Spleen (tissue), 11 donors: ENCODE data around the gene TJP3. TPM values are rescaled to one million over a fixed set of nuclear protein-coding genes. Genes with fewer than 3 reads are reported as not detected.
A peak's percentile ranks its signal among the peaks of the same experiment; 100 is the strongest.

ENCODE experiments used
- DNase-seq: peaks from one replicate; pipeline ENCODE4 v3.0.0-alpha.2; 2020
- H3K27ac ChIP-seq, 8 donors: fragments of 200-600 bp; sonication (generic) in 7 of 8; 1 replicate in 4 of 8; 2 replicates in 4 of 8; pipeline versions ENCODE4 v1.5.0 to v1.8.0; 2016 to 2021; ENCODE audit warnings: inconsistent platforms in 4 of 8, mild to moderate bottlenecking in 4 of 8, moderate library complexity in 1 of 8
- H3K27me3 ChIP-seq, 7 donors: fragments of 200-600 bp; sonication (generic) in 6 of 7; replicated peaks in 1 of 7; 1 replicate in 4 of 7; 2 replicates in 3 of 7; pipeline versions ENCODE4 v1.5.0 to v1.8.0; 2016 to 2021; ENCODE audit warnings: inconsistent platforms in 3 of 7, mild to moderate bottlenecking in 1 of 7
- H3K36me3 ChIP-seq, 6 donors: fragments of 200-600 bp; sonication (generic) in 5 of 6; 1 replicate in 4 of 6; 2 replicates in 2 of 6; pipeline versions ENCODE4 v1.5.0 to v1.8.0; 2016 to 2021; ENCODE audit warnings: inconsistent platforms in 2 of 6
- H3K4me1 ChIP-seq, 6 donors: fragments of 200-600 bp; sonication (generic) in 5 of 6; 1 replicate in 3 of 6; 2 replicates in 3 of 6; pipeline versions ENCODE4 v1.5.0 to v1.8.0; 2016 to 2021; ENCODE audit warnings: inconsistent platforms in 3 of 6
- H3K4me3 ChIP-seq, 8 donors: fragments of 200-600 bp; sonication (generic) in 7 of 8; 1 replicate in 4 of 8; 2 replicates in 4 of 8; pipeline versions ENCODE4 v1.5.0 to v1.8.0; 2016 to 2021; ENCODE audit warnings: inconsistent platforms in 4 of 8, mild to moderate bottlenecking in 4 of 8, moderate library complexity in 2 of 8
- H3K9me3 ChIP-seq, 8 donors: fragments of 200-600 bp; sonication (generic) in 7 of 8; 1 replicate in 4 of 8; 2 replicates in 4 of 8; pipeline versions ENCODE4 v1.5.0 to v1.8.0; 2016 to 2021; ENCODE audit warnings: inconsistent platforms in 4 of 8
- CTCF ChIP-seq, 11 experiments: fragments of 200-600 bp in 7 of 11; fragments of 450-650 bp in 4 of 11; sonication (generic) in 4 of 11; IDR thresholded peaks in 8 of 11; conservative IDR thresholded peaks in 3 of 11; 1 replicate in 7 of 11; 2 replicates in 4 of 11; pipeline versions ENCODE4 v1.4.0 to v1.8.0; 2016 to 2021; ENCODE audit warnings: antibody characterized with exemption in 11 of 11, inconsistent platforms in 4 of 11, mild to moderate bottlenecking in 1 of 11
- POLR2A ChIP-seq, 3 donors: fragments of 450-650 bp; IDR thresholded peaks; one replicate each; pipeline ENCODE4 v1.5.1; 2017; ENCODE audit warnings: antibody characterized with exemption in 3 of 3, mild to moderate bottlenecking in 1 of 3
- POLR2AphosphoS5 ChIP-seq, 3 donors: sonication (generic); formaldehyde crosslinking; IDR thresholded peaks; one replicate each; pipeline ENCODE4 v1.5.1; 2017; ENCODE audit warnings: antibody characterized with exemption in 3 of 3
- WGBS, 5 donors: extraction: QIAGEN DNeasy Blood & Tissue Kit in 3 of 5; methylation state at CpG; one replicate each; pipeline versions ENCODE4 v1.1.5 to v1.1.7; 2013 to 2018; 5-methylcytosine and 5-hydroxymethylcytosine counted together
- intact Hi-C: fragments of 100-400 bp; cut with DNase I; formaldehyde crosslinking; loops from one replicate; pipeline ENCODE4 v1.15.0; 2023; ENCODE audit warnings: low total_unique reads
- polyA plus RNA-seq, 3 donors: library from polyadenylated mRNA; stranded (reverse); fragments of 200-250 nt; gene quantifications; one replicate each; pipeline ENCODE4 v1.2.1, GENCODE V29; 2013
- total RNA-seq, 7 donors: library from RNA; depleted of rRNA in 3 of 7; stranded (reverse); fragments of >200 nt in 3 of 7; fragmentation: NEBNext Ultra II Directional in 4 of 7; extraction: Animal tissue kit (Norgen Biotek cat#: 25700) in 4 of 7; gene quantifications; one replicate each; pipeline versions ENCODE4 v1.1.0 to v1.2.1, GENCODE V29; 2016 to 2021
- donor health status: healthy with polysubstance abuse.
- donor health status: DM: no; HTN: no; CAD: no; lungs with moderate emphysema.
- donor health status: DM: no; HTN: no; CAD: no.
- donor health status: Bipolar disorder and iron deficiency.
- donor health status: healthy.
- donor health status: DM: no; HTN: no; CAD: no.
- donor health status: DM: yes; HTN: yes; CAD: no.

Gene TJP3
- total and polyA plus RNA-seq, 10 donors: 0.39 to 9.0 (median 2.3) TPM

- intact Hi-C loops: no loop called here
- peaks cover 6 to 27% (median 24%) of the 10 kb centered on the region in 8 donors for H3K9me3 ChIP-seq
- peaks cover 0 to 29% (median 0%) of the 10 kb centered on the region in 6 donors for H3K36me3 ChIP-seq
- peaks cover 0 to 50% (median 23%) of the 10 kb centered on the region in 7 donors for H3K27me3 ChIP-seq
- TF ChIP-seq POLR2AphosphoS5 (IDR thresholded peaks at IDR 0.05) (no peak), CTCF (IDR thresholded peaks at IDR 0.05 in 8 of 11, conservative IDR thresholded peaks at IDR 0.05 in 3 of 11) (no peak), POLR2A (IDR thresholded peaks at IDR 0.05) (no peak)
- 0 to 1% (median 1%) methylated on average over 19 to 47 of the region's 47 CpGs; no CpG with 5 or more reads in 1 of the 5 donors for WGBS, 5 donors
- peak overlapping the region in 7 of 8 donors; percentile 43 to 86 (median 77) for H3K27ac ChIP-seq
- peaks cover 4 to 30% (median 20%) of the 10 kb centered on the region in 6 donors for H3K4me1 ChIP-seq
- peak overlapping the region; percentile 54 to 82 (median 57) for H3K4me3 ChIP-seq
- DNase-seq: peak; percentile 77
Measured at GRCh38 chr19:3785451-3785937, 77.3 kb downstream of the TJP3 start.

- TF ChIP-seq POLR2AphosphoS5 (IDR thresholded peaks at IDR 0.05): no peak
- no peak for TF ChIP-seq CTCF (IDR thresholded peaks at IDR 0.05 in 8 of 11, conservative IDR thresholded peaks at IDR 0.05 in 3 of 11)
- TF ChIP-seq POLR2A (IDR thresholded peaks at IDR 0.05): no peak
- peak; percentile 79 for DNase-seq
- 3 to 9% (median 4%) methylated on average over 39 to 101 of the region's 101 CpGs for whole genome bisulfite sequencing, 5 donors
- intact Hi-C loops: no loop called here
- Histone ChIP-seq H3K4me1 (peaks cover 4 to 30% (median 20%) of the 10 kb centered on the region in 6 donors), H3K4me3 (peak within 1 kb of the TSS; percentile 54 to 82 (median 57)), H3K27me3 (peaks cover 0 to 50% (median 23%) of the 10 kb centered on the region in 7 donors), H3K9me3 (peaks cover 3 to 27% (median 20%) of the 10 kb centered on the region in 8 donors), H3K27ac (peak within 1 kb of the TSS in 7 of 8 donors; percentile 43 to 86 (median 77)), H3K36me3 (peaks cover 0 to 29% (median 0%) of the 10 kb centered on the region in 6 donors)
Measured at GRCh38 chr19:3785938-3786824, 78.0 kb downstream of the TJP3 start, which contains the start of gene MATK. TSS of gene MATK (minus strand) at chr19:3786381. CDS start at chr19:3785135, 1,246 bp downstream.

GRCh38 chr19:3788996-3789778, 81.0 kb downstream of the TJP3 start:
- 46 to 58% (median 53%) methylated on average over 15 to 16 of the region's 16 CpGs for WGBS, 5 donors
- TF ChIP-seq POLR2AphosphoS5 (IDR thresholded peaks at IDR 0.05) (no peak), POLR2A (IDR thresholded peaks at IDR 0.05) (no peak), CTCF (IDR thresholded peaks at IDR 0.05 in 8 of 11, conservative IDR thresholded peaks at IDR 0.05 in 3 of 11) (no peak)
- Histone ChIP-seq H3K27ac (peak overlapping the region in 5 of 8 donors; percentile 36 to 68 (median 48)), H3K9me3 (peaks cover 0 to 8% (median 3%) of the 10 kb centered on the region in 8 donors), H3K27me3 (peaks cover 0 to 30% (median 16%) of the 10 kb centered on the region in 7 donors), H3K4me3 (no peak overlapping the region), H3K36me3 (peaks cover 0 to under 1% (median 0%) of the 10 kb centered on the region in 6 donors), H3K4me1 (peaks cover 4 to 26% (median 19%) of the 10 kb centered on the region in 6 donors)
- peak; percentile 74 for DNase-seq
- intact Hi-C loops: no loop called here
